Spleen (tissue), 11 donors: Measurements from ENCODE around the gene UBE2B. TPM values are rescaled to one million over a fixed set of nuclear protein-coding genes. Genes with fewer than 3 reads are reported as not detected.
"Not testable (repeated sequence)": the region's sequence is repeated elsewhere in the genome, so short reads cannot be mapped to it uniquely, and the experiment has no call there.

Experiments used
- DNase-seq: peaks from one replicate; pipeline ENCODE4 v3.0.0-alpha.2; 2020
- H3K27ac ChIP-seq, 8 donors: fragments of 200-600 bp; sonication (generic) in 7 of 8; 1 replicate in 4 of 8; 2 replicates in 4 of 8; pipeline versions ENCODE4 v1.5.0 to v1.8.0; 2016 to 2021; ENCODE audit warnings: inconsistent platforms in 4 of 8, mild to moderate bottlenecking in 4 of 8, moderate library complexity in 1 of 8
- H3K27me3 ChIP-seq, 7 donors: fragments of 200-600 bp; sonication (generic) in 6 of 7; replicated peaks in 1 of 7; 1 replicate in 4 of 7; 2 replicates in 3 of 7; pipeline versions ENCODE4 v1.5.0 to v1.8.0; 2016 to 2021; ENCODE audit warnings: inconsistent platforms in 3 of 7, mild to moderate bottlenecking in 1 of 7
- H3K36me3 ChIP-seq, 6 donors: fragments of 200-600 bp; sonication (generic) in 5 of 6; 1 replicate in 4 of 6; 2 replicates in 2 of 6; pipeline versions ENCODE4 v1.5.0 to v1.8.0; 2016 to 2021; ENCODE audit warnings: inconsistent platforms in 2 of 6
- H3K4me1 ChIP-seq, 6 donors: fragments of 200-600 bp; sonication (generic) in 5 of 6; 1 replicate in 3 of 6; 2 replicates in 3 of 6; pipeline versions ENCODE4 v1.5.0 to v1.8.0; 2016 to 2021; ENCODE audit warnings: inconsistent platforms in 3 of 6
- H3K4me3 ChIP-seq, 8 donors: fragments of 200-600 bp; sonication (generic) in 7 of 8; 1 replicate in 4 of 8; 2 replicates in 4 of 8; pipeline versions ENCODE4 v1.5.0 to v1.8.0; 2016 to 2021; ENCODE audit warnings: inconsistent platforms in 4 of 8, mild to moderate bottlenecking in 4 of 8, moderate library complexity in 2 of 8
- H3K9me3 ChIP-seq, 8 donors: fragments of 200-600 bp; sonication (generic) in 7 of 8; 1 replicate in 4 of 8; 2 replicates in 4 of 8; pipeline versions ENCODE4 v1.5.0 to v1.8.0; 2016 to 2021; ENCODE audit warnings: inconsistent platforms in 4 of 8
- POLR2A ChIP-seq, 3 donors: fragments of 450-650 bp; IDR thresholded peaks; one replicate each; pipeline ENCODE4 v1.5.1; 2017; ENCODE audit warnings: antibody characterized with exemption in 3 of 3, mild to moderate bottlenecking in 1 of 3
- POLR2AphosphoS5 ChIP-seq, 3 donors: sonication (generic); formaldehyde crosslinking; IDR thresholded peaks; one replicate each; pipeline ENCODE4 v1.5.1; 2017; ENCODE audit warnings: antibody characterized with exemption in 3 of 3
- WGBS, 5 donors: extraction: QIAGEN DNeasy Blood & Tissue Kit in 3 of 5; methylation state at CpG; one replicate each; pipeline versions ENCODE4 v1.1.5 to v1.1.7; 2013 to 2018; 5-methylcytosine and 5-hydroxymethylcytosine counted together
- intact Hi-C: fragments of 100-400 bp; cut with DNase I; formaldehyde crosslinking; loops from one replicate; pipeline ENCODE4 v1.15.0; 2023; ENCODE audit warnings: low total_unique reads
- polyA plus RNA-seq, 3 donors: library from polyadenylated mRNA; stranded (reverse); fragments of 200-250 nt; gene quantifications; one replicate each; pipeline ENCODE4 v1.2.1, GENCODE V29; 2013
- total RNA-seq, 7 donors: library from RNA; depleted of rRNA in 3 of 7; stranded (reverse); fragments of >200 nt in 3 of 7; fragmentation: NEBNext Ultra II Directional in 4 of 7; extraction: Animal tissue kit (Norgen Biotek cat#: 25700) in 4 of 7; gene quantifications; one replicate each; pipeline versions ENCODE4 v1.1.0 to v1.2.1, GENCODE V29; 2016 to 2021
- TF ChIP-seq, protein P1 (sequence below), 11 experiments: fragments of 200-600 bp in 7 of 11; fragments of 450-650 bp in 4 of 11; sonication (generic) in 4 of 11; IDR thresholded peaks in 8 of 11; conservative IDR thresholded peaks in 3 of 11; 1 replicate in 7 of 11; 2 replicates in 4 of 11; pipeline versions ENCODE4 v1.4.0 to v1.8.0; 2016 to 2021; ENCODE audit warnings: antibody characterized with exemption in 11 of 11, inconsistent platforms in 4 of 11, mild to moderate bottlenecking in 1 of 11
- donor health status: healthy with polysubstance abuse.
- donor health status: DM: no; HTN: no; CAD: no; lungs with moderate emphysema.
- donor health status: DM: no; HTN: no; CAD: no.
- donor health status: Bipolar disorder and iron deficiency.
- donor health status: healthy.
- donor health status: DM: no; HTN: no; CAD: no.
- donor health status: DM: yes; HTN: yes; CAD: no.

The UBE2B gene
- total and polyA plus RNA-seq, 10 donors = 67.7 to 117 (median 101) TPM

DNA sequence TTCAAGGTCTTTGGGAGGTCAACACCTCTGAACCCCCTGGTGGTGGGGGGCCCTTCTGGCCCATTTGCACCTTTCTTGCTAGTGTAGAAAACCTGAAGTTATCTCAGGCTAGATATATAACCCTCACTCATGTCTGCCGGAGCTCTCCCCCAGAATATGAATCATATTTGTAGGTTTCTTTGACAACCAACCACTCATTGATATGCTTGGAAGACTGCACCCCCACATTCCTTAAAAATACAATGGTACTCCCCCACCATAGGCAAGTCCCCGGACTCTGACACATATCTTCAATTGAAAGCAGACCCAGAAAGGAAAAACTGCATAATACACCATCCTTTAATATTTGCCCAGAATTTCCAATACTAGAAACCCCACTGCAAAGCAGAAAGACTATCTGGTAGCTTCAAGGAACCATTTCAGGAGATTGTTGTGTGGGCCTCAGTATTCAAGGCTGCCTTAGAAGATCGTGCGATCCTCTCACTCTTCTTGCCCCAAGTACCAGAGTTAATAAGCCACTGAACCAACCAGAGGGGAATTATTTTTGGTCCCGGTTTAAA lies 978 bp upstream of the UBE2B start:
- no peak for TF ChIP-seq POLR2A (IDR thresholded peaks at IDR 0.05)
- no peak for TF ChIP-seq POLR2AphosphoS5 (IDR thresholded peaks at IDR 0.05)
- TF ChIP-seq, protein P1, sequence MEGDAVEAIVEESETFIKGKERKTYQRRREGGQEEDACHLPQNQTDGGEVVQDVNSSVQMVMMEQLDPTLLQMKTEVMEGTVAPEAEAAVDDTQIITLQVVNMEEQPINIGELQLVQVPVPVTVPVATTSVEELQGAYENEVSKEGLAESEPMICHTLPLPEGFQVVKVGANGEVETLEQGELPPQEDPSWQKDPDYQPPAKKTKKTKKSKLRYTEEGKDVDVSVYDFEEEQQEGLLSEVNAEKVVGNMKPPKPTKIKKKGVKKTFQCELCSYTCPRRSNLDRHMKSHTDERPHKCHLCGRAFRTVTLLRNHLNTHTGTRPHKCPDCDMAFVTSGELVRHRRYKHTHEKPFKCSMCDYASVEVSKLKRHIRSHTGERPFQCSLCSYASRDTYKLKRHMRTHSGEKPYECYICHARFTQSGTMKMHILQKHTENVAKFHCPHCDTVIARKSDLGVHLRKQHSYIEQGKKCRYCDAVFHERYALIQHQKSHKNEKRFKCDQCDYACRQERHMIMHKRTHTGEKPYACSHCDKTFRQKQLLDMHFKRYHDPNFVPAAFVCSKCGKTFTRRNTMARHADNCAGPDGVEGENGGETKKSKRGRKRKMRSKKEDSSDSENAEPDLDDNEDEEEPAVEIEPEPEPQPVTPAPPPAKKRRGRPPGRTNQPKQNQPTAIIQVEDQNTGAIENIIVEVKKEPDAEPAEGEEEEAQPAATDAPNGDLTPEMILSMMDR (IDR thresholded peaks at IDR 0.05 in 8 of 11, conservative IDR thresholded peaks at IDR 0.05 in 3 of 11) = no peak
- peaks cover 25 to 76% (median 59%) of the 10 kb centered on the region in 6 donors for H3K4me1 ChIP-seq
- no peaks in the 10 kb centered on the region for H3K9me3 ChIP-seq
- intact Hi-C loops = no loop called here
- H3K36me3 ChIP-seq = peaks cover 0 to 12% (median 0%) of the 10 kb centered on the region in 6 donors
- H3K4me3 ChIP-seq = peak overlapping the region in 7 of 8 donors; percentile 65 to 82 (median 74)
- H3K27me3 ChIP-seq = no peaks in the 10 kb centered on the region
- WGBS, 5 donors = 18 to 27% (median 26%) methylated on average over 5 of the region's 5 CpGs
- DNase-seq = no peak
- H3K27ac ChIP-seq = peak overlapping the region; percentile 95 to 100 (median 98)

DNA sequence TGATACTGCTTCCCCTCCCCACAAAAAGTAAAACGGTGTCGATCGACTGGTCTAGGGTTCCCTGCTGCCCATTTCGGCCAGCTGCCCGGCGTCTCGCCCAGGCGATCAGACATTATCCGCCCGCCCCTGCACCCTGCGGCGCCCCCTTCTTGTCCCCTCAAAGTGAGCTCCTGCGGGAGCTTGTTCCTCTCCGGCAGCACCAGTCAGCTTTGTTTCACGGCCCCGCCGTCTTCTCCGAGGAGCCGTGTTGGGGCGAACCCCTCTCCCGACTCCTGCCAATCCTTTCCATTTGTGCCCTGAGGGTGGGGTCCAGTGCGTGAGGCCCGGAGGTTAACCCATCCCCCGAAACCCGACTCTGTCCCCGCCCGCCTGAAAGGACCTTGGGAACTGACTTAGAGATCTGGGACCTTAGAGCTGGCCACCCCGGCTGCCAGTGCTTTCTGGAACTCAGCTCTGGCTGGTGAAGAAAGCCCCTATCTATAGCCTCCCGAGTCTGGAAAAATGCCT lies 518 bp downstream of the UBE2B start:
- Histone ChIP-seq H3K27ac (peak overlapping the region; percentile 95 to 100 (median 98)), H3K9me3 (no peaks in the 10 kb centered on the region), H3K4me3 (peak overlapping the region; percentile 65 to 82 (median 73)), H3K27me3 (no peaks in the 10 kb centered on the region), H3K4me1 (peaks cover 18 to 75% (median 55%) of the 10 kb centered on the region in 6 donors), H3K36me3 (peaks cover 0 to 27% (median 6%) of the 10 kb centered on the region in 6 donors)
- peak; percentile 91 for DNase-seq
- 0% methylated on average over 2 to 29 of the region's 29 CpGs for whole genome bisulfite sequencing, 5 donors
- intact Hi-C loops = no loop called here
- TF ChIP-seq POLR2AphosphoS5 (IDR thresholded peaks at IDR 0.05) = no peak
- TF ChIP-seq, protein P1 (IDR thresholded peaks at IDR 0.05 in 8 of 11, conservative IDR thresholded peaks at IDR 0.05 in 3 of 11) = no peak
- no peak for TF ChIP-seq POLR2A (IDR thresholded peaks at IDR 0.05)

DNA sequence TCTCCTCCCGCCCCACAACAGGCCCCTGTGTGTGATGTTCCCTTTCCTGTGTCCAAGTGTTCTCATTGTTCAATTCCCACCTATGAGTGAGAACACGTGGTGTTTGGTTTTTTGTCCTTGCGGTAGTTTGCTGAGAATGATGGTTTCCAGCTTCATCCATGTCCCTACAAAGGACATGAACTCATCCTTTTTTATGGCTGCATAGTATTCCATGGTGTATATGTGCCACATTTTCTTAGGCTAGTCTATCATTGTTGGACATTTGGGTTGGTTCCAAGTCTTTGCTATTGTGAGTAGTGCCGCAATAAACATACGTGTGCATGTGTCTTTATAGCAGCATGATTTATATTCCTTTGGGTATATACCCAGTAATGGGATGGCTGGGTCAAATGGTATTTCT lies 2.3 kb downstream of the UBE2B start:
- Histone ChIP-seq H3K4me3 (peak overlapping the region in 4 of 8 donors; percentile 65 to 75 (median 72)), H3K4me1 (peaks cover 12 to 82% (median 50%) of the 10 kb centered on the region in 6 donors), H3K36me3 (peaks cover 0 to 44% (median 19%) of the 10 kb centered on the region in 6 donors)
- H3K27me3 ChIP-seq, intact Hi-C loops, DNase-seq, H3K9me3 ChIP-seq, H3K27ac ChIP-seq: not testable (repeated sequence)
- WGBS, 5 donors = 93 to 99% (median 95%) methylated on average over 4 to 5 of the region's 5 CpGs

DNA sequence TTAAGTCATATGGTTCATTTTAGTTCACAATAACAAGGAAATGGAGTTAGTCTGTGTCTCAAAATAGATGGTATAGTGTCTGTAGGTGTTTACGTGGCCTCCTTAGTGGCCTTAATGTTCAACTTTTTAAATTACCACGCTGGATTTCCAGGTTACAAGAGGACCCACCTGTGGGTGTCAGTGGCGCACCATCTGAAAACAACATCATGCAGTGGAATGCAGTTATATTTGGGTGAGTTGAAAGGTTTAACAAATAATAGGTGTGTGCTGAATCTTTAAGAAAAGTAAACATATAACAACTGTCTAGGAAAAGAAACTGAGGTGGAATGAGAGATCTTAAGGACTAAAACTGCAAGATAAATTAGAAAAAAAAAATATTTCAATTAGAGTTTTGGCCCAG lies 2.9 kb downstream of the UBE2B start:
- WGBS, 5 donors = 76 to 85% (median 83%) methylated on average over 3 of the region's 3 CpGs
- intact Hi-C loops = no loop called here
- no peaks in the 10 kb centered on the region for H3K27me3 ChIP-seq
- DNase-seq = no peak
- H3K9me3 ChIP-seq = no peaks in the 10 kb centered on the region
- H3K4me1 ChIP-seq = peaks cover 12 to 85% (median 50%) of the 10 kb centered on the region in 6 donors
- H3K27ac ChIP-seq = no peak overlapping the region
- TF ChIP-seq POLR2AphosphoS5 (IDR thresholded peaks at IDR 0.05) = no peak
- TF ChIP-seq POLR2A (IDR thresholded peaks at IDR 0.05) = no peak
- TF ChIP-seq, protein P1 (IDR thresholded peaks at IDR 0.05 in 8 of 11, conservative IDR thresholded peaks at IDR 0.05 in 3 of 11) = no peak
- H3K36me3 ChIP-seq = peaks cover 0 to 50% (median 24%) of the 10 kb centered on the region in 6 donors
- H3K4me3 ChIP-seq = no peak overlapping the region
